Endodermal cell (in vitro differentiated cells): ENCODE data around the gene PRUNE2. TPM values are rescaled to one million over a fixed set of nuclear protein-coding genes. Genes with fewer than 3 reads are reported as not detected.

Source experiments
- DNase-seq: peaks from one replicate; pipeline ENCODE4 v3.0.0-alpha.2; 2017
- H3K27ac ChIP-seq: 2 replicates; pipeline ENCODE4 v1.5.1; 2013; ENCODE audit warnings: mild to moderate bottlenecking, low read depth, low read length, moderate library complexity
- H3K27me3 ChIP-seq: 2 replicates; pipeline ENCODE4 v1.6.1; 2013; ENCODE audit warnings: mild to moderate bottlenecking, low read length, moderate library complexity; ENCODE audit not compliant: insufficient read depth, control insufficient read depth, poor library complexity, severe bottlenecking
- H3K36me3 ChIP-seq: 2 replicates; pipeline ENCODE4 v1.7.0; 2013; ENCODE audit warnings: mild to moderate bottlenecking, low read length, moderate library complexity; ENCODE audit not compliant: control insufficient read depth, insufficient read depth
- H3K4me1 ChIP-seq: one replicate; pipeline ENCODE4 v1.7.0; 2013; ENCODE audit warnings: low read length; ENCODE audit not compliant: control insufficient read depth, insufficient read depth
- H3K4me3 ChIP-seq: 2 replicates; pipeline ENCODE4 v1.5.1; 2013; ENCODE audit warnings: mild to moderate bottlenecking, low read length, moderate library complexity
- H3K9ac ChIP-seq: 2 replicates; pipeline ENCODE4 v1.6.1; 2013; ENCODE audit warnings: mild to moderate bottlenecking, low read length, moderate library complexity; ENCODE audit not compliant: poor library complexity, severe bottlenecking; ENCODE audit errors: extremely low read depth
- H3K9me3 ChIP-seq: 2 replicates; pipeline ENCODE4 v1.6.1; 2013; ENCODE audit warnings: mild to moderate bottlenecking, low read length, moderate library complexity; ENCODE audit not compliant: control insufficient read depth
- H3K27ac Mint-ChIP-seq: 2 replicates; pipeline ENCODE4 v1.8.0; 2020; ENCODE audit warnings: mixed read lengths
- H3K27me3 Mint-ChIP-seq: 2 replicates; pipeline ENCODE4 v1.8.0; 2021; ENCODE audit warnings: mild to moderate bottlenecking, mixed read lengths; ENCODE audit not compliant: insufficient read depth
- H3K36me3 Mint-ChIP-seq: 2 replicates; pipeline ENCODE4 v1.8.0; 2020; ENCODE audit warnings: low read depth, mixed read lengths
- H3K4me1 Mint-ChIP-seq: 2 replicates; pipeline ENCODE4 v1.8.0; 2020; ENCODE audit warnings: mixed read lengths
- H3K4me3 Mint-ChIP-seq: 2 replicates; pipeline ENCODE4 v1.8.0; 2020; ENCODE audit warnings: mild to moderate bottlenecking, moderate library complexity, mixed read lengths
- H3K9me3 Mint-ChIP-seq: 2 replicates; pipeline ENCODE4 v1.8.0; 2020; ENCODE audit warnings: mild to moderate bottlenecking, mixed read lengths
- CTCF ChIP-seq: fragments of 200-600 bp; sonication (generic); conservative IDR thresholded peaks from 2 replicates; pipeline ENCODE4 v1.5.0; 2021; ENCODE audit warnings: antibody characterized with exemption, mild to moderate bottlenecking
- WGBS, 2 experiments: methylation state at CpG; one replicate each; pipeline versions ENCODE4 v1.1.5 to v1.1.7; 2013; ENCODE audit warnings: missing lambda C conversion rate in 2 of 2, mixed read lengths in 1 of 2; ENCODE audit not compliant: insufficient coverage in 1 of 2, insufficient read length in 1 of 2; 5-methylcytosine and 5-hydroxymethylcytosine counted together
- total RNA-seq, 2 donors: library from RNA; stranded (reverse); fragmentation: NEBNext Ultra II Directional in 1 of 2; extraction: Animal tissue kit (Norgen Biotek cat#: 25700) in 1 of 2; gene quantifications; 2 replicates in 1 of 2; 3 replicates in 1 of 2; pipeline ENCODE4 v1.2.1, GENCODE V29; 2021

The PRUNE2 gene
- total RNA-seq, 2 donors from 2014 or later: 4.1 to 6.8 TPM

- no peak for TF ChIP-seq CTCF
- no peaks in the 10 kb centered on the region for H3K9me3 ChIP-seq
- no peaks in the 10 kb centered on the region for H3K36me3 Mint-ChIP-seq
- H3K9ac ChIP-seq: no peak overlapping the region
- no peaks in the 10 kb centered on the region for H3K9me3 Mint-ChIP-seq
- H3K4me3 ChIP-seq: no peak overlapping the region
- H3K36me3 ChIP-seq: no peaks in the 10 kb centered on the region
- no peak for DNase-seq
- no peaks in the 10 kb centered on the region for H3K27me3 Mint-ChIP-seq
- WGBS, 2 experiments: 80 to 85% methylated on average over 12 to 13 of the region's 13 CpGs
- H3K27me3 ChIP-seq: no peaks in the 10 kb centered on the region
- H3K4me1 Mint-ChIP-seq: peaks cover 13% of the 10 kb centered on the region
- no peak overlapping the region for H3K27ac ChIP-seq
- no peak overlapping the region for H3K27ac Mint-ChIP-seq
- H3K4me1 ChIP-seq: no peaks in the 10 kb centered on the region
- no peak overlapping the region for H3K4me3 Mint-ChIP-seq
These were observed 37.0 kb downstream of the PRUNE2 start for GRCh38 chr9:76868897-76869296.

- Mint-ChIP-seq H3K4me1 (peaks cover 2% of the 10 kb centered on the region), H3K36me3 (no peaks in the 10 kb centered on the region), H3K9me3 (no peaks in the 10 kb centered on the region), H3K27me3 (no peaks in the 10 kb centered on the region), H3K27ac (no peak overlapping the region), H3K4me3 (no peak overlapping the region)
- DNase-seq: no peak
- Histone ChIP-seq H3K9ac (no peak overlapping the region), H3K4me1 (no peaks in the 10 kb centered on the region), H3K27ac (no peak overlapping the region), H3K27me3 (no peaks in the 10 kb centered on the region), H3K36me3 (no peaks in the 10 kb centered on the region), H3K4me3 (no peak overlapping the region), H3K9me3 (no peaks in the 10 kb centered on the region)
- 76 to 86% methylated on average over 6 to 7 of the region's 7 CpGs for WGBS, 2 experiments
- TF ChIP-seq CTCF: no peak
These were observed 39.2 kb downstream of the PRUNE2 start for GRCh38 chr9:76866689-76867088.

GRCh38 chr9:76863832-76864231, 42.1 kb downstream of the PRUNE2 start:
- Histone ChIP-seq H3K4me1 (no peaks in the 10 kb centered on the region), H3K36me3 (no peaks in the 10 kb centered on the region), H3K9me3 (no peaks in the 10 kb centered on the region), H3K27me3 (no peaks in the 10 kb centered on the region), H3K9ac (no peak overlapping the region), H3K27ac (no peak overlapping the region), H3K4me3 (no peak overlapping the region)
- TF ChIP-seq CTCF: no peak
- Mint-ChIP-seq H3K27me3 (no peaks in the 10 kb centered on the region), H3K4me1 (no peaks in the 10 kb centered on the region), H3K27ac (no peak overlapping the region), H3K9me3 (no peaks in the 10 kb centered on the region), H3K36me3 (no peaks in the 10 kb centered on the region), H3K4me3 (no peak overlapping the region)
- DNase-seq: no peak
- WGBS, 2 experiments: 69 to 84% methylated on average over 2 to 3 of the region's 3 CpGs
